GM21447 (cell line): ENCODE measurements around the gene EMC10.

Experiments used
- ATAC-seq: cut with Tn5 transposase; IDR thresholded peaks from one replicate; pipeline ENCODE4 v1.9.1; 2021; ENCODE audit not compliant: unreplicated experiment

EMC10 gene

DNA sequence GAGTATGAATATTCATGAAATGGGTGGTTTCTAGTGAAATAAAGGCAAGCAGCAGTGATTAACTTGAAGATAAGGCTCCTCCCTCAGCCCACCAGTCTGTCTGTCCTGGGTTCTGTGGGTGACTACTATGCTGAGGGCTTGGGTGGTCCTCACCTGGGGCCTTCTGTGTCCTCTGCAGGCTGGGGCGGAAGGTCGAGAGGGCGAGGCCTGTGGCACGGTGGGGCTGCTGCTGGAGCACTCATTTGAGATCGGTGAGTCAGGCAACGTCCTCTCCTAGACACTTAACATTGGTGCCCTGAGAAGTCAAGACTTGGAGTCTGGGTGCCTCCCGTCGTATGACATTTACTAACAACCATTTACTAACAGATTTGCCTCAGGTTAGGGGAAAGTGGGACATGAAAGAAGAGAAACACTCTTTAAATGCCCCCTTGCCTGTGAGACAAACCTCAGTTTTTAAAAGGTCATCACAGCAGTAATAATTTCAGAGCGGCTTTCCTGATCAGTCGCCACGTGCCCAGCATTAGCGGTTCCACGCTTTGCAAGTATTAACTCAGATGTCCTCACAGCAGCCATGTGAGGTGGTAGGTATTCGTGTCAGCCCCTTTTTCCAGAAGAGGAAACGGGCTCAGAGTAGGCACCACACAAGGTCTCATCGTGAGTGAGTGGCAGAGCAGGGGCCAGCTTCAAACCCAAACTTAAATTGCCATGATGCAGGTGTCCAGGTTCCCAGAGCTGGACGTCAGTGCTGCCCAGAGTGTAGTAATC is 1.6 kb downstream of the EMC10 start:
- ATAC-seq = no peak

DNA sequence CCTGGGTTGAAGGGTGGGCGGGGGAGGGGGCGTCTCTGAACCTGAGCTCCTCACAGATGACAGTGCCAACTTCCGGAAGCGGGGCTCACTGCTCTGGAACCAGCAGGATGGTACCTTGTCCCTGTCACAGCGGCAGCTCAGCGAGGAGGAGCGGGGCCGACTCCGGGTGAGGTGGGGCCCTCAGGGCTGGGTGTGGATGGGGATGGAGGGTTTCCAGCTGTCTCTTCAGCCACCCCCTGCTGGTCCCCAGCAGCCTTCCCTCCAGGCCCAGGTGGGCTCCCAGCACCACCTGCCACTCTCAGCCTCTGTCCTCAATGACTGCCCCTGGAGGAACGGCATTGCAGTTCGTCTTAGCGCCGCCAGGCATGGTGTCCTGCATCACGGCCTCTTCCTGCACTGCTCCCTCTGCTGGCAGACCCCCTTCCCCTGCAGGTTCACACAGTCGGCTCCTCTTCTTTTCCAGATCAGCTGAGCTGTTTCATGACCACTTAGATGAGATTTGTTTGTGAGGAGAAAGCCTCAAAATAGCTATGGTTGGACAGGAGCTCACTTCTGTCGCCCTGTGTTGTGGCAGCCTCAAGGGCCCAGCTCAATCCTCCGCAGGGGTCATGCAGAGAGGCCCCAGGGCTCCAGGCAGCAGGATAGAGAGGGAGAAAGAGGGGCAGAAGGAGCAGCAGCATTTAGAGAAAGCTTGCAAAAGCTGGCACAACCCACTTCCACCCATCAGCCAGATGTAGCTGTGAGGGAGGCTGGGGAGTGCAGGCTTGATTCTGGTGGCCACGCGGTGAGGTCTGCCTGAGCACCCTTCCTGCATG is 2.8 kb downstream of the EMC10 start:
- ATAC-seq = no peak

- no peak for ATAC-seq
These were observed 3.5 kb downstream of the EMC10 start for GRCh38 chr19:50479761-50480251.

DNA sequence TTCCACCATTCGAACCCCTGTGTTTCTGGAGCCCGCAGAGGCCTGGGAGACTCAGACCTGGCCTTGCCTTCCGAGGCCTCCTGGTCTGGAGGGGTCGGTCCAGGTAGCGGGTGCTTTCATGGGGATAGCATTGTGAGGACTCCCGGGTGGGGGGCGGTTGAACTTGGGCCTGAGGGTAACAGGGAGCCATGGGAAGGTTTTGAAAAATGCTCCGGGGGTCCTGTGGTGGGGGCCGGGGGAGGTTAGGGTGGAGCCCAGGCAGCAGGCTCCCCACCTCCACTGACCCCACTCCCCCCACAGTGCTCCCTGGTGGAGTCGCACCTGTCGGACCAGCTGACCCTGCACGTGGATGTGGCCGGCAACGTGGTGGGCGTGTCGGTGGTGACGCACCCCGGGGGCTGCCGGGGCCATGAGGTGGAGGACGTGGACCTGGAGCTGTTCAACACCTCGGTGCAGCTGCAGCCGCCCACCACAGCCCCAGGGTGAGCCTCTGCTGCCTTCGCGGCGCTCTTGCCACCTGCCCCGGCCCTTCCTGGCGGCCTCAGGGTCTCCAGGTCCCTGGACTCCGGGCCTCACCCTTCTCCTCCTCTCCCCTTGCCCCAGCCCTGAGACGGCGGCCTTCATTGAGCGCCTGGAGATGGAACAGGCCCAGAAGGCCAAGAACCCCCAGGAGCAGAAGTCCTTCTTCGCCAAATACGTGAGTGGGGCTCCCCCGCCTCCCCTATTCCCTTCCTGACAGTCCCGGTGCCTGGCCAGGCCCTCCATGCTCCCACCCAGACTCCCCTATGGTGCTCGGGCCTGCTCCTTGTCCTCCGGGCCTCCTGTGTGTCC is 4.2 kb downstream of the EMC10 start:
- no peak for ATAC-seq

- ATAC-seq = no peak
These were observed 5.2 kb downstream of the EMC10 start for GRCh38 chr19:50481351-50482149.

- no peak for ATAC-seq
These were observed 6.1 kb downstream of the EMC10 start for GRCh38 chr19:50482271-50482855.

- ATAC-seq = no peak
These were observed 6.6 kb downstream of the EMC10 start for GRCh38 chr19:50482916-50483315.

GRCh38 chr19:50485284-50485955 is 9.1 kb downstream of the EMC10 start:
- no peak for ATAC-seq

GRCh38 chr19:50486823-50487515 is 10.7 kb downstream of the EMC10 start:
- ATAC-seq = no peak

DNA sequence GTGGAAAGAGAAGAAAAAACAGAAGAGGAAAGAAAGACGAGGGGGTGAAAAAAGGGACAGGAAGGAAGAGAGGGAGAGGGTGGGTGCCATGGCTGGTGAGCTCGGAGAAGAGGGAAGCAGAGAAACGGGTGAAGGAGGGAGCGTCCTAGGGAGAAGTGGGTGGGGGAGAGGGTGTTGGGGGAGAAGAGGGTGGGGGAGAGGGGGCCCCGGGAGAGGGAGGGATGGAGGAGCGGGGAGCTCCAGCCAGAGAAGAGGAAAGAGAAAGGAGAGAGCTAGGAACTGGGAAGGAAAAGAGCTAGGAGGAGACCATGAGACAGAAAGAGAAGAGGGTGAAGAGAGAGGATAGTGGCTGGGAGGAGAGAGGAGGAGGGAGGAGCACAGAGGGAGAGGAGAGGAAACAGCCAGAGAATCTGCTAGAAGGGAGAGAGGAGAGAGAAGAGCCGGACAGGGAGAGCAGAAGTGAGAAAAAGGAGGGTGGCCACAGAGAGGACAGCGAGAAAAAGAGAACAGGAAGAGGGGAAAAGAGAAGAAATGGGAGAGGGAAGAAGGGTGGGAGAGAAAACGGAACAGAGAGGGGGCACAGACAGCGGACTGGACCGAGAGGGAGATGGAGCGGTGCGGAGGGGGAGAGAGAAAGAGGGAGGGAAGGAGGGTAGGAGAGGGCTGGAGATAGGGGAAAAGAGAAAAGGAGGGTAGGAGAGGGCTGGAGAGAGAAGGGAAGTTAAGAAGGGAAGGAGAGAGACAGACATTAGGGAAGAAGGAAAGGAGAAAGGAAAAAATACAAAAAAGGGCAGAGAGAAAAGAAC is 12.3 kb downstream of the EMC10 start:
- ATAC-seq = no peak

DNA sequence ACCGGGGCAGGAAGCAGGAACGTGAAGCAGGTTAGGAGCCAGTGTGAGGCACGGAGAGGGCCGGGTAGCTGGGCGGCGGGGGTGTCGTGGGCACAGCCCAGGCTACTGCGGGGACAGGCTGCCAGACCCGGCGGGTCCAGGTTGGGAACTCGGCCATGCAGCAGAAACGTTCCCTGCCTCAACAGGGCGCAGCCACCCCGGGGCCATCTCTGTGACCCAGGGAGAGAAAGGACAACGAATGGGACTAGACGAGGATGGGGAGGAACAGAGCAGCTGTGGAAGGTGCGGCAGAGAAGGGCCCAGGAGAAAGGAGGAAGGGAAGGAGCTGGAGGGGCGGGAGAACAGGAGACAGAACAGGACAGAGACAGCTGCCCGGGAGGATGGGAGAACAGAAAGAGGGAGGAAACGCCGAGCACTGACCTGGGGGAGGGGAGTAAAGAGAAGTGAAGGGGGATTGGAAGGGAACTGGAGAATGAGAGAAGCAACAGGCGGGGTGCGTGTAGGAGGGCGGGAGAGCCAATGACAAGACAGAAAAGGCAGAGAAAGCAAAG is 13.2 kb downstream of the EMC10 start:
- ATAC-seq = no peak

- no peak for ATAC-seq
These were observed 14.1 kb downstream of the EMC10 start for GRCh38 chr19:50490411-50490811.

DNA sequence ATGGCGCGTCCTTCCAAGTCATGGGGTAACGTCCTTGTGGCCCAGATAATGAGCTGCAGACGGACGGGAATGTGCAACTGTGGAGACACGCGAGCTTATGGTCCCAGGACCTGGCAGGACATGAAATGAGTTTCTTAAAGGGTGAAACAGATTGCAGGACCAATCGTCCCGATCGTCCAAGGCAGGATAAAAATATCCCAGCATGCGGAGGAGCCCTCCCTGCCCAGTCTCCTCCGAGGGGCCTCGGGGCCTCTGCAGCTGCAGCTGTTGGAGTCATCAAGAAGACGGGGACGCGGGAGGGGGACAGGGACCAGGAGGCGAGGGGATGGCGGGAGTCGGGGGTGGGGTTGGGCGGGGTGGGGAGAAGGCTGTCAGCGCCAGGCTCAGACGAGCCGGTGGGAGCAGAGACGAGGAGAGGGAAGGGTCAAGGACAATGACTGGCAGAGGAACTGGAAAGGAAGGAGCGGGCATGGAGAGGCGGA is 14.7 kb downstream of the EMC10 start:
- no peak for ATAC-seq

- no peak for ATAC-seq
These were observed 16.2 kb downstream of the EMC10 start for GRCh38 chr19:50492303-50493052.

GRCh38 chr19:50493171-50493570 is 16.9 kb downstream of the EMC10 start:
- no peak for ATAC-seq

DNA sequence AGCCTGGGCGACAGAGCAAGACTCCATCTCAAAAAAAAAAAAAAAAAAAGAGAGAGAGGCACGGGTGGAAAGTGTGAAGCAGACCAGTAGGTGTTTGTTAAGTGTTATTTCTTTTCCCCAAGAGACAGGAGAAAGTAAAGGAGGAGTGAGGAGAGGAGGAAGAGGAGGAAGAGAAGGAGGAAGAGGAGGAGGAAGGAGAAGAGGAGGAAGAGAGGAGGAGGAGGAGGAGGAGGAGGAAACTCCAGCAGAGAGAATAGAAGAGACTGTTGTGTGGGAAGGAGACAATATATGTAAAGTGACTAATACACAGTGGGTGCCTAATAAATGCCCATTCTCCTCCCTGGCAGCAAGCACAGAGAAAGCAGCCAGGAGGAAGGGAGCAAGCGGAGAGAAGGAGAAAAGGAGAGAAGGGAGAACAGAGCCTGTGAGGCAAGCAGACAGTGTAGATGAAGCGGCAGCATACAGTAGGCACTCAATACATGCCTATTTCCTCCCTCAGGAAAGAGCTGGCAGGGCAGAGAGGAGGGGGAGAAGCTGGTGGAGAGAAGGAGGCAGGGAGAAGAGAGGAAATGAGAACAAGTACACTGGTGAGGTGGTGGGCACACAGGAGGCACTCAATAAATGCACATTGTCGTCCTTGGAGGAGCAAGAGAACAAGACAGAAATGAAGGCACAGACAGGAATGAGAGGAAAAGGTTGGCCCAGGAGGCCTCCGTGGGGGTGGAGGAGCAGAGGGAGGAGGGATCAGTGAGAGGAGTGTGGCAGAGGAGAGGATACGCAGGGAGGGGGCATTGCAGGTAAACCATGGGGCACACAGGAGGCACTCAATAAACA is 18.1 kb downstream of the EMC10 start:
- ATAC-seq = no peak
